Activated CD4-positive, CD25-positive, alpha-beta regulatory T cell treated with anti-CD3 and anti-CD28 coated beads, Interleukin-2, amount 50 U/mL, for 16 hours (primary cell): ENCODE results near the gene MAB21L4.

Experiments
- DNase-seq: peaks from one replicate; pipeline ENCODE4 v3.0.0-alpha.2; 2020; ENCODE audit warnings: low read depth, low spot score

Gene MAB21L4

DNA sequence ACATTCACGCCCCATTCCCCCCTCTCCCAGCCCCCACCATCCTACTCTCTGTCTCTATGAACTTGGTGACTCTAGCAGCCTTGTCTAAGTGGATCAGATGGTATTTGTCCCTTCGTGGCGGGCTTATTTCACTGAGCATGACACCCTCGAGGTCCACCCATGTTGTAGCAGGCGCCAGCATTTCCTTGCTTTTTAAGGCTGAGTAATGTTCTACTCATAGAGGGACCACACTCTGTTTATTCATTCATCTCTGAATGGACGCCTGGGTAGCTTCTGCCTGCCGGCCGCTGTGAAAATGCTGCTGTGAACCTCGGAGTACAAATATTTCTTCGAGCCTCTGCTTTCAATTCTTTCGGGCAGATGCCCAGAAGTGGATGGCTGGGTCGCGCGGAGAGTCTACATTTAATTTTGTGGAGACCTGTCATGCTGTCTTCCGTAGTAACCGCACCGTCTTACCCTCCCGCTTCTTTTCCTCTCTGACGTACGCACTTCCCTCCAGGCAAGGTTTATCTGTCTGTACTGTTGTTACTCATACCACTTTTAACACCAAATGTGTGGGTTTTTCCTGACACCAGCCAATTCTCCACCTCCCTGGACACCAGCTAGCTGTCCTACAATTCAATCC lies 15.8 kb upstream of the MAB21L4 start:
- DNase-seq, result no peak

DNA sequence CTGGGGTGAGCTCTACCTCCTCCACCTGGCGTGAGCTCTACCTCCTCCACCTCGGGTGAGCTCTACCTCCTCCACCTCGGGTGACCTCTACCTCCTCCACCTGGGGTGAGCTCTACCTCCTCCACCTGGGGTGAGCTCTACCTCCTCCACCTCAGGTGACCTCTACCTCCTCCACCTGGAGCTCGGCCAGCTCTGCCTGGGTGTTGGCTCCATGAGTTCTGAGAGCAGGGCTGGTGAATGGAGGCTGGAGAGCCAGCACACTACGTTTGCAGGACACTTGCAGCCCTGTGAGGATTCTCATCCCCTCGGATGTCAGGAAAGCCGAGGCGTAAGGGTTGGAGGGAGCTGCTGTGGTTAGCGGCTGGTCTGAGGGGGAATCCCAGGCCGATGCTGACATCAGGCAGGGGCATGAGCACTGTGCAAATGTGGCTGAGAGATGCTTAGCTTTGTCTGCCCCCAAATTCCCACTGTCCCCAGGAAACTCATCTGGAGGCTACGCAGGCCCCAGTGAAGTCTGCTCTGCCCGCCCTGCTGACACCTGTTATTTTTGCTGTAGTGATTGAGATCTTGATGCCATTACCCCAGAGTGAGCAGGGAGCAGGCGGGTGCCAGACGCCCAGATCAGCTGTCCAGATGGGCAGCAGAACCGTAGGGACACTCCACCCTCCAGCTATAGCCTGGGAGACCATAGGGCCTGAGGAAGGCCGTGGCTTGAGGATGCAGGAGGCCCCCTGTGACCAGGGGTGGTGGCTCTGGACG lies 13.4 kb upstream of the MAB21L4 start:
- no peak for DNase-seq

DNA sequence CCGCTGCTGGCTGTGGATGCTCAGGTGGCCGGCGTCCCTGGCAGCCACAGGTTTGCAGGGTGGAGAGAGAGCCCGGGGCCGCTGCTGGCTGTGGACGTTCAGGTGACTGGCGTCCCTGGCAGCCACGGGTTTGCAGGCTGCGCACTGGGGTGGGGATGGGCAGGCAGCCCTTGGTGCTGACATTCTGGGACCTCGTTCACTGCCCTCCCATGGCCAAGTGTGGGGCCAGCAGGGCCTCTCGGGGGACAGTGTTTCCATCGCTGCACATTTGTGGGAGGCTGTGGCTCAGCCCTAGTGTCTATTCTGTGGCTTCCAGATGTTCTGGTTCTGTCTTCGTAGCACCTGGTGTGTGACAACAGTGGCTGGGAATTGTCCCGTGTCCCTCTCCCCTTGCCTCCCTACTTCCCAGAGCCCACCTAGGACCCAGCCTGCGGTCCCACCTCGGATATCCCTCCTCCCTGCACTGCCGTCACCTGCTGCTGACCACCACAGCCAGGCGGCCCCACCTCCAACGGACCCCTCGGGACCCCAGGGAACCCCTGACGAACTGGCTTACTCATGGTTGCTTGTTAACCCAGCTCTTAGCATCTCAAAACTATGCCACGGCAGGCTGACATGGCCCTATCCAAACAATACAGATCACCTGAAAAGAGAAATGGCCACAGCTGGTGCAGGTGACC lies 11.1 kb upstream of the MAB21L4 start:
- no peak for DNase-seq

DNA sequence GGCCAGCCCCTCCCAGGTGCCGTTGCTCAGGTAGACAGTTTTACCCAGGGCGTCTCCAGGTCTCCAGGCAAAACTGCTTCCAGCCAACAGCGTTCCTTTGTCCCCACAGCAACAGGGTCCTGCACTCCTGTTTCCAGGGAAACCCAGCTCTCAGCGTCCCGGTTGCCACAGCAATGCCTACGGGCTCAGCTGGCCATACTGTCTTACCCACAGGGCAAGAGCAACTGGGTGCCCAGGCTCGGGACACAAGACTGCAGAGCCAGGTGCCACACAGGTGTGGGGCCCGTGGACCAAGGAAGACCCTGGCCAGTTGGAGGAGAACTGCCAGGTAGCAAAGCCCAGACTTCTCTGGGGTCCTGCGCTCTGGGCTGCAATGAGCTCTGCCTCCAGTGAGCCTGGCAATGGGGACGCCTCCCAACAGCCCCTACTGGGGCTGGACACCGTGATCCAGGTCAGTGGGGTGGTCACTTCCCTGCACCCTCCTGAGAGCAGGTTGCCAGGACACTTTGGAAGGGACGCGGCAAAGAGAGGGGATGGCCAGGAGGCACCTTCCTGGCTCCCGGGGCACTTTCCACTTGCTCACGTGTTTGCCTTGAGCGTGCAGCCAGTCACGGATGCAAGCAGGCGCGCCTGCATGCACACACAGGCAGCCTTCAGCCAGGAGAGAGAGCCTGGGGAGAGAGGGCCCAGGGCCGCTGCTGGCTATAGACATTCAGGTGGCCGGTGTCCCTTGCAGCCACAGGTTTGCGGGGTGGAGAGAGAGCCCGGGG lies 10.4 kb upstream of the MAB21L4 start, which contains the start of gene CROCC2:
Gene CROCC2, plus strand, starts transcription at position 196 of the 770 bp plus-strand sequence. Its CDS starts 178 bp downstream, at position 374.
- DNase-seq, result no peak

DNA sequence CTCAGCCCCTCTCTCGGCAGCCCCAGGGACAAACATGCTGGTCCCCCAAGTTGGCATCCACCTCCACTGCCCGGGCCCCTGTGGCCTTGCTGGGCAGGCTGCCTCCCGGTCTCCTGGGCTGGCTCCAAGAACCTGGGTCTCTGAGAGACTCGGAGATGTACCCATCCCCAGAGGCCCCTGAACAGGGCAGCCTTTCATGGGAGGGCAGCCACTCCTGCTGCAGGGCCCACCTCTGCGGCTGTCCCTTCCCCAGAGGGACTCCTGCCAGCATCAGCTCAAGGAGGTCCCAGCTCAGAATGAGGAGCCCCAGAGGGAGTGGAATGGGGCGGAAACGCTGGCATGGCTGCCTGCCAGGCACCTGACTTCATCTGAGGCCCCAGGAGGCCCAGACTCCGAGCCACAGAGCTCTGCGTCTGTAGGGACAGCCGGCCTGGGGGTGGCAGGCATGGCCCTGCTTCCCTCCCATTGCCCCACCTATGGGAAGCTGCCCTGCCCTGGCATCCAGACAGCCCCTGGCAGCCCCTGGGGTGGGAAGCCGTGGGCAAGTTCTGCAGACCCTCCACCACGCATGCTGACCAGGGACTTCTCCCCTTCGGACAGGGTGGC lies 9.3 kb upstream of the MAB21L4 start:
- no peak for DNase-seq

DNA sequence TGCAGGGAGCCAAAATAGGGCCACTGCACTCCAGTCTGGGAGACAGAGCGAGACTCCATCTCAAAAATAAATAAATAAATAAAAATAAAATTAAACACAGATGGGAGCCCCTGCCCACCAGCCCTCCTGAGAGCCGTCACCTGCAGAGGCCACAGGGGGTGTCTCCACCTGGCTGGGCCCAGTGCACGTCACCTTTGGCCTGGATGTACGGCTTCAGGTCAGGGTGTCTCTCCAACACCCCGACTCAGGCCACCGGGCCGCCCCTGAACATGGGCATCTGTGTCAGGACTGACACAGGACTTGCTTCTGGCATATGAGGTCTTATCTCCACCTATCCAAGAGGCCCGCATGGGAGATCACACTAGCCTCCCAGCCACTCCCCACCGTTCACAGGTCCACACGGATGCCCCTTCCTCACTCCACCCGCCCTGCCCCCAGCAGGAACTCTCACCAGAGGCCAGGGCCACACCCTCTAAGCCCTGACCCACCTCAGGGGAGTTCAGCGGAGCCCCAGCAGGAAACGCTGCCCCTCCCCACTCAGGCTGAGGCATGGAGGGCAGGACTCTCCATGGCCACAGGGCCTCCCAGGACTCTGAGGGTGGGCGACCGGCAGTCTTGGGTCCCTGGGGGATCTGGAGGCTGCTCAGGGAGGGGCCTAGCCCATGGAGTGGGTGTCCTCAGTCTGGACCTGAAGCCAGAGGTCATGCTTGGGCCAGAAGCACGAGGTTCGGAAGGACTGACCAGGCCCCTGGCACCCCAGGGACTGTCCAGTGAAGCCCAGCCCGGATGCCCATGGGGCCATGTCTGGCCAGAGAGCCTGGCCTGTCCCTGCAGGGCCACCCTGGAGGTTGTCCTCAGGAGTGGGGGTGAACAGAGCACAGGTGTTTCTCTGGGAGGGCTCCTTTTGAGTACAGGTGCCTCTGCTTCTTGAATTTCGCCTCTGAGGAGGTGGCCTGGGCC lies 8.5 kb upstream of the MAB21L4 start:
- DNase-seq, result no peak

DNA sequence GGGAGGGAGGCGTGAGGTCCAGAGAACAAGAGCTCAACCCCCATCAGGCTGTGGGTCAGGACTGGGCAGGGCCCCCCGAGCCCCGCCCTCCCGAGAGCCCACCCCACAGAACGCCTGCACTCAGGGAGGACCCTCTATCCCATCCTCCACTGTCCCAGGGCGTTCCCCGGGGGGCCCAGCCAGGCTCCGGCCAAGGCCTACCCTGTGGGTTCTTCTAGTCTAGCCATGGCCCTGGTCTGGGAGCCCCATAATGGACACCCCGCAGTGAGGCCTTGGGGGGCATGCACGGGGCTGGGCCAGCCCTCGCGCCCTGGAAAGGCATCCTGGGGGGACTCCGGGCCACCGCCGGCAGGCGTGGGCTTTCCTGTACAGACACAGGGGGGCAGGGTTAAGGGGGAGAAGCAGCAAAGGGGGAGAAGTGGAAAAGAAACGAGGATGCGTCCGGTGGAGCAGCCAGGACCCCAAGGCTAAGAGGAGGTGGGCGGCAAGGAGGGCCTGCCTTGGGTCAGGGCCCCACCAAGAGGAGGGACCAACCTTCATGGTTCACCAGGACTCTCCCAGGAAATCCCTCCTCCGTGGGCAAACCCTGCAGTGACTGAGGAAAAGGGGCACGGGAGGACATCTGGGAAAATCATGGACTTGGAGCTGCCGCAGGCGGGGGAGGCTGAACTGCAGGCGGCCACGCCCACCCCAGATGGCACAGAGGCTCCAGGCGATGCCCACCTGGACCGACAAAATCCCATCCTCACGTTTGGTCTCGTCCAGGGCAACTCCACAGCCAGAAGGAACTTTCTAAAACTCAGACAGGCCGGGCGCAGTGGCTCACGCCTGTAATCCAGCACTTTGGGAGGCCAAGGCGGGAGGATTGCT lies 7.5 kb upstream of the MAB21L4 start:
- no peak for DNase-seq

DNA sequence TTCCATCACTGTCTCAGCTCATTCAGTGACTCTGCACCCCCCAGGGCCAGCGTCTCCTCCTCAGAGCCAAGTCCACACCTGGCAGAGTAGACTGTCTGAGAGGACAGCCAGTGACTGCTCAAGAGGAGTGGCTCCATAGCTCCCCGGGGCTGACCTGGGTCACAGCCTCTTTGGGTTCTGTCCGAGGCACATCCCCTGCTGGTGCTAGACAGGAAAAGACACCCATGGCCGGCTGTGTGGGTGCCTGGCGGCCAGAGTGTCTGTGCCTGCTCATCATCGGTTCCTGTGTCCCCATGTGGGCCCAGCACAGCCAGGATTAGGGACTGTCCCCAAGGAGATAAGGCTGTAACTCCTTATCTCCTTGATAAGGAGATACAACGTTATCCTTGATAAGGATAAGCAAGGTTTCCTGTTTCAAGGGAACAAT lies 6.7 kb upstream of the MAB21L4 start:
- DNase-seq, result no peak

DNA sequence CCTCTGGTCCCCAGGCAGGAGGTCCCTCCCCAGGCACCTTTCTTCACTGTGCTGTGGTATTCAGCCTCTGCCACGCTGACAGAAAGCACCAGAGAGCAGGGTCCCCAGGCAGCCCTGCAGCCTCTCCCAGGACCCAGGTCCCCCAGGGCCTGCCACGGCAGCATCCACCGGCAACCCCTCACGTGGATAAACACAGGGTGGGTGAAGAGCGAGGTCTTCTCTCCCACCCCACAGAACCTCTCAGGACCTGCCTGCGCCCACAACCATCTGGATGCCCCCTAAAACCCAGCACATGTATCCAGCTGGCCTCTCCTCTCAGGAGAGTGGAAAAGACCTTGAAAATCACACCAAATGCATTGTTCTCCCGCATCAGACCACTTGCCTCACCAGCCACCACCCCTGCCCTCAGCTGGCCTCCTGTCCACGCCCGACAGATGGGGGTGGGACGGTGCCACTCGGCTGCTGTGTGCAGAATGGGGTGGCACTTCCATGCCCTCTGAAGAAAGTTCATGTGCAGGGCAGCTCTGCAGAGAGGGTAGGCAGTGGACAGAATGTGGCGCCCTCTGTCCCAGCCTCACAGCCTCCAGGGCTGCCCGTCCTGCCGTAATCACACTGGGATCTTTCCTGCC lies 6.1 kb upstream of the MAB21L4 start:
- DNase-seq, result no peak

DNA sequence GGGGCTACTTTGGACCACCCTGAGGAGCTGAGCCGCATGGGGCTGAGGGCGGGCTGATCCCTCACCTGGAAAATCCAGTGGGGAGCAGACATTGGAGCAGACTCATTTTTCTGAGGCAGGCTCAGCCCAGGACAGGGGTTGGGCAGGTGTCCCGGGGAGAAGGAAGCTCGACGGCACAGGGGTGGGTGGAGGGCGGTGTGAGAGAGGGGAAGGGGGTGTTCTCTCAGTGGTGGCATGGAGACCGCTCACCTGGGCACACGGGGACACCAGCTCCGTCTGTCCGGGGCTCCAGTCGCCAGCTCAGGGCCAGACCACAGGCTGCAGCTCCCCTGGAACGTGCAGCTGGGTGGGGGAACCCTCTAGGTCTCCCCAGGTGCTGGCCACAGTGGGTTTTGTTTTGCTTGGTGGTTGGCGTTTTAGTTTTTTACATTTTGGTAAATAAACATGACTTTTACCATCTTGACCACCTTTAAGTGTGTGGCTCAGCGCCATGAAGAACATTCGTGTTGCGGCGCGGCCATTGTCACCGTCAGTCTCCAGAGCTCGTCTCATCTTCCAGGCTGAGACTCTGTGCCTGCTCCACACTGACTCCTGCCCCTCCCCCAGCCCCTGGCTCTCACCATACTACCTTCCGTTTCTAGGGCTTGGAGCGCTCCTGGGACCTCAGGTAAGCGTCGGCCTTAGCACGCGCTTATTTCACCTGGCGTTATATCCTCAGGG lies 4.3 kb upstream of the MAB21L4 start:
- no peak for DNase-seq

DNA sequence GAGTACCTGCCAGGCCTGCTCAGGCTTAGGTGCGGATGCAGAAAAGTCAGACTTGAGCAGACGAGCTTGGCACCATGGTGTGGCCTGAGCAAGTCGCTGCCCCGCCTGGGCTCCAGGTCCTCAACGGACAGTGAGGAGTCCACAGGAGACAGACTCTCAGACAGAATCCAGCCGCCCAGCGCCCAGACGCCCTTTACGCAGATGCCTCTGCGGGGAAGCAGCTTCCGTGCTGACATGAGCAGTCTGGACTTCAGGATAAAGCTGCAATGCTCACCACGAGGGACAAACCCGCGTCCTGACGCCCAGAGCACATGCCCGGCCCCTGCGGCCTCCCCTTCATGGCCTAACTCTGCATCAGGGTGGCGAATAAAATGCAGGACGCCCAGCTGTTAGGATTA lies 3.5 kb upstream of the MAB21L4 start:
- no peak for DNase-seq

DNA sequence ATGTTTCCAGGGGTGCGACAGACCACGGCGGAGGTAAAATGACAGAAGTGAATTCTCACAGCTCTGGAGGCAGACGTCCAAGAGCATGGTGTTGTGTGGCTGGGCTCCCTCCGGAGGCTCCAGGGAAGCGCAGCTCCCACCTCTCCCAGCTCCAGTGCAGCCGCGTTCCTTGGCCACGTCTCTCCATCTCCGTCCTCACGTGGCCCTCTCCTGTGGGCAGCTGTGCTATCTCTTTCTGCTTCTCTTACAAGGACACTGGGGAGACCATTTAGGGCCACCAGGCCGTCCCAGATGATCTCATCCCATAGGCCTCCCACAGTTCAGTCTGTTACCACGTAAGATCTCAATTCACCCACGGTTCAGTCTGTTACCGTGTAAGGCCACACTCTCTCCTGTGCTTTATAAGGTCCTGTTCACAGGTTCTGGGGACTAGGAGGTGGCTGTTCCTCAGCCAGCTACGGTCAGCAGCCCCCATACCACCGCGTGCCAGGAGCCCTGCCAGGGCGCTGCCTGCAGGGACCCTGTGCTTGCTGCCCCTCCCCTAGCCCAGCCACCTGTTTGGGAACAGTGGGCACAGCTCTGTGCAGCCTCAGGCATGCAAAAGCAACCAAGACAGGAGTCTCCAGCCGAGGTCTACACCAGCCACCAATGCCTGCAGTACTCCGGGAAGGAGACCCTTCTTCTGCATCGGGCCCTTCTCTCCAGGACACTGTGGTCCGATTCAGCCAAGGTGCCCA lies 2.9 kb upstream of the MAB21L4 start:
- DNase-seq, result no peak

DNA sequence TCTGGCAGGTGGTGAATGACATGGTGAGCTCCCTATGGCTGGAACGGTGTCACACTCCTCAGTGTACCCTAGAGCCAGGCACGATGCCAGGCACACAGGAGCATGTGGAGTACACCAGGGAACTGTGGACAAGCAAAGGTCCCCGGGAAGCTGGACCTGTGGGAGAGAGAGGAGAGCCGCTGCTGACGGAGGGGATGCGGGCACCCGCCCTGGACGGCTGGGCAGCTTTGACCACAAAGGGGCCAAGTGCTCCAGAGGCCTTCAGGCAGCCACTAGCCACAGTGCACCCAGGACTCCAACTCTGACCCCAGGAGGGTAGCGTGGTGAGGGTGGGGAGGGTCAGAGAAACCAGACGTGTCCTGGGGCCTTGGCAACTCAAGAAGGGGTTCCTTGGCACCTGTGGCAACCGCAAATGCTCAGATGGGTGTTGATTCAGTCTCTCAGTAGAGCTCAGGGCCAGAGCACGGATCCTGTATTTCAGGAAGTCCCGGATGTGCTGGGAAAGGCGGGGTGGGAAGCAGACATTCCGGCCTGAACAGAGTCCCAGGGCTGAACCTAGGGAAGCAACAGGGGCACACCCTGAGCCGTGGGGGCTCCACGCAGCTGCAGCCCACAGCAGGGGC lies 2.3 kb upstream of the MAB21L4 start:
- DNase-seq, result no peak

DNA sequence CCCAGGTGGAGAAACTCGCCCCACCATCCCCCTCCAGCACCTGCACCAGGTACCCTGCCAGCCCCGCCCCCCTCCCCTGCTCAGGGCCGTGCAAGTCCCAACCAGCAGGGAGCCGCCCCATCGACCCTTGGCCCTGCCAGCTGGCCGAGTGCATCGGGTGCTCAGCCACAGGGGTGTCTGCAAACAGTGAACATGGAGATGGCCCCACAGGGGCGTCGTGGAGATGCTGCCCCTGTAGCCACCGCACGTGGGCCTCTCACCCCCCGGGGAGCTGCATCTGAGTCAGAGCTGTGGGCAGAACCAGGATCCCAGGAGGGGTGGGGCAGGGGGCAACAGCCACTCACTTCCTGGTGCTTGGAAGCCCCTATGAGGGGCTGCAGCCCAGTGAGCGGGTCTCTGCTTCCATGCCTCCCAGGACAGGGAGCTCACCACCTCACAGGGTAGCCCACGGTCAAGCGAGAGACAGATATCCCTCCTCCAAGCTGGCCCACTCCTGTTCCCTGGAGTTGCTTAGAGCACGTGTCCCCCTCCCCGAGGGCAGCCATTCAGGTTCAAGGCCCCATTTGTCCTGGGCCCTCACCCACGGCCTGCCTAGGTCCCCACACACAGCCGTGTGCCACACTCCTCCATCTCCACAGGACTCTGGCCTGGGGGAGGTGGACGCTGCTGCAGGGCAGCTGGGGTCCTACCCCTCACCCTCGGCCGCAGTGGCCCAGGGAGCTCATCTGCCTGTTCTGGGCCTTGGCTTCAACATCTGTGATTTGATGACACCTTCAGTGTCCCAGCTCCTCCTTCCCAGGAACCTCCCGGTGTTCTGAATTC lies 1.1 kb upstream of the MAB21L4 start:
- DNase-seq, result no peak

DNA sequence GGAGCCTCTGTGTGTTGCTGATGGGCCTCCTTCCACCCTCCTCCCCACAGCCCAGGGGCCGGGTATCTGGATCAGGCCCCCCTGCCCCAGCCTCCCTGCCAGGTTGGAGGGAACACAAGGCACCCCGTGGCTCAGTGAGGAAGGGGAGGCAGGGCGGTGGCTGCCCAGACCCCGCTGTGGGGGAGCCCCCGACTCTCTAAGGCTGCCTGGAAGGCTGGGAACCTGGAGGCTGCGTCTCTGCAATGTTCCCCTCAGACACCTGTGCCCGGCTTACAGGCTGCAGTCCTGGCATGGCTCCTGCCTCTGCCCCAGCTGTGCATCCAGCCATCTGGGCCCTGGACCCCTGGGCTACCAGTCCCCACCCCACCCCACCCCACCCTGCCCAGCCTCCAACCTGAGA lies 438 bp upstream of the MAB21L4 start:
- DNase-seq, result no peak

DNA sequence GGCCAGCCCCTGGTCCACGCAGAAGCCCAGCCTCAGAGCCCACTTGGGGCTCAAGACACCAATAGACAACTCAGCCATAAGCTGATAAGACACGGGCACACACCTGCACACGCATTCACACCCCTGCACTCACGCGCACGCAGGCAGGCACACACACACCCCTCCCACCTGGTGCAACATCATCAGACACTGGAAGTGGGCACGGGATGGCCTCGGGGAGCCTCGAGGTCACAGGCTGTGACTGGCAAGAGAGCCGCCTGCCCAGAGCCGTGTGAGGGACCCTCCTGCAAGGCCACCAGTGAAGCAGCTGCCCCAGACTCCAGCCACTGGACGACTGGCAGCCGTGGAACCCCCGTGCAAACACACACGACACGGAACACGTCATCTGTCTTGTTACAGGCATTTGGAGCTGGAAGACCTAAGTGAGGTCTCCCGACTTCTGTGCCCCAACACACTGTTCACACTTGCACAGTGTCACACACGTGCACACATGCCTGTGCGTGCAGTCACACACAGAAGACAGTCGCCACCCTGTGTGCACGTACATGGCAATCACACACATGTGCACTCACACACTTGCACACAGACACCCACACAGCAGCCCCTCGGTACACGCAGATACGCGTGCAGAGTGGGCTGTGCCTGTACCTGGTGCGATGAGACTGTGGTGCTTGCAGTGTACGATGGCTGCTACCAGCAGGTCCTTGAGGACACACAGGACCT lies 959 bp downstream of the MAB21L4 start:
- DNase-seq, result no peak
